ENCODE results near the gene DLG4. TPM values are rescaled to one million over a fixed set of nuclear protein-coding genes. Genes with fewer than 3 reads are reported as not detected.

DLG4 gene
- total RNA-seq, 1 donor from 2014 or later, result 7.8 TPM

- no peak for TF ChIP-seq CTCF (conservative IDR thresholded peaks at IDR 0.05; ENCODE audit: low read depth, low read length)
- peak overlapping the region; percentile 58 for H3K4me3 ChIP-seq (ENCODE audit: low read depth, low read length)
- DNase-seq (ENCODE audit: low read depth), result no peak
These were observed 41.2 kb upstream of the DLG4 start for GRCh38 chr17:7260651-7261378.

DNA sequence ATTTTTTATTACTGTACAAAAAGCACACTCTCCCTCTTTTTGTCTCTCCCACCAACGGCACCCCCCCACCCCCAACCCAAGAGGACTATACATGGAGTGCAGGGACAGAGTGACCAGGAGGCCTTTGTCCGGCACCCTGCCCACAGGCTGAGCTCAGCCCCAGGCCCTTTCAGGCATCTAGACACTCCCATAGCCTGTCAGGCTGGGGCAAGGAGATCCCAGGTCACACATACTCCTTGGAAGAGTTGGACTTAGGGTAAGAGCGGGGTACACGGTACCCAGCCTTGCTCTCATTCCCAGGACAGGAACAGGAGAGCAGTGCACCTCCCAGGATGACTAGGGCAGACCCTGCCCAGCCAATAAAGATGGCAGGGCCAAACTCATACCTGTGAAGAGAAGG lies 40.5 kb upstream of the DLG4 start:
- H3K4me3 ChIP-seq (ENCODE audit: low read depth, low read length), result peak overlapping the region; percentile 58
- TF ChIP-seq CTCF (conservative IDR thresholded peaks at IDR 0.05; ENCODE audit: low read depth, low read length), result no peak
- no peak for DNase-seq (ENCODE audit: low read depth)

DNA sequence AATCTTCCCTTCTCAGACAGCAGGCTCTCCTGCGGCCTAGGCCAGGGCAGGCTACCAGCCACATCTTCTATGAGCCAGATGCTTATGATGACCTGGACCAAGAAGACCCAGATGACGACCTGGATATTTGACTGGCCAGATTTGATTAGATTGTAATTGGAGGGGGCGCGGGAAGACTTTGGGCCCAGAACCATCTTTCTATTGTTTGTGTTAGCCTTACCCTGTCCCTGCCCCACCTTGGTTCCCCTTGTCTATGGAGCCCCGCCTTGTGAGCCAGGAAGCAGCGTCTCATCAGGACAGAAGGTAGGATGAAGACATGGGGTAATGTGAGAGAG lies 39.9 kb upstream of the DLG4 start:
- no peak for DNase-seq (ENCODE audit: low read depth)
- H3K4me3 ChIP-seq (ENCODE audit: low read depth, low read length), result no peak overlapping the region
- TF ChIP-seq CTCF (conservative IDR thresholded peaks at IDR 0.05; ENCODE audit: low read depth, low read length), result no peak

- TF ChIP-seq CTCF (conservative IDR thresholded peaks at IDR 0.05; ENCODE audit: low read depth, low read length), result no peak
- DNase-seq (ENCODE audit: low read depth), result no peak
- H3K4me3 ChIP-seq (ENCODE audit: low read depth, low read length), result no peak overlapping the region
These were observed 39.3 kb upstream of the DLG4 start for GRCh38 chr17:7258731-7259554.

GRCh38 chr17:7256766-7257456 lies 37.3 kb upstream of the DLG4 start:
- no peak overlapping the region for H3K4me3 ChIP-seq (ENCODE audit: low read depth, low read length)
- no peak for DNase-seq (ENCODE audit: low read depth)
- no peak for TF ChIP-seq CTCF (conservative IDR thresholded peaks at IDR 0.05; ENCODE audit: low read depth, low read length)

DNA sequence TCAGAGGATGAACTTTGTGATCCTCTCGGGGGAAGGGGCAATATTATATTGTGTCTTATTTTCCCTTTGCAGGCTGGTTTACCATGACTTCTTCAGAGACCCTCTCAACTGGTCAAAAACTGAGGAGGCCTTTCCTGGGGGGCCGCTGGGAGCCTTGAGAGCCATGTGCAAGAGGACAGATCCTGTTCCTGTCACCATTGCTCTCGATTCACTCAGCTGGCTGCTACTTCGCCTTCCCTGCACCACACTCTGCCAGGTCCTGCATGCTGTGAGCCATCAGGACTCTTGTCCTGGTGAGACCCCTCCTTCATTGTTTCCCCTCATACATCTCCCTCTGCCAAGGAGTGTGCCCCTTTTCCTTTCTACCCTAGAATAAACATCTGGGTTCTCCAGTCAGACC lies 34.9 kb upstream of the DLG4 start:
- no peak for DNase-seq (ENCODE audit: low read depth)
- no peak for TF ChIP-seq CTCF (conservative IDR thresholded peaks at IDR 0.05; ENCODE audit: low read depth, low read length)
- H3K4me3 ChIP-seq (ENCODE audit: low read depth, low read length), result no peak overlapping the region
